ENCODE measurements around the gene SYT3. TPM values are rescaled to one million over a fixed set of nuclear protein-coding genes. Genes with fewer than 3 reads are reported as not detected.

The SYT3 gene
- total and polyA plus RNA-seq, 2 donors (not counting 3 experiments of a cell fraction or from before 2014, with no cell fraction given) = 0.11 to 0.53 TPM

DNA sequence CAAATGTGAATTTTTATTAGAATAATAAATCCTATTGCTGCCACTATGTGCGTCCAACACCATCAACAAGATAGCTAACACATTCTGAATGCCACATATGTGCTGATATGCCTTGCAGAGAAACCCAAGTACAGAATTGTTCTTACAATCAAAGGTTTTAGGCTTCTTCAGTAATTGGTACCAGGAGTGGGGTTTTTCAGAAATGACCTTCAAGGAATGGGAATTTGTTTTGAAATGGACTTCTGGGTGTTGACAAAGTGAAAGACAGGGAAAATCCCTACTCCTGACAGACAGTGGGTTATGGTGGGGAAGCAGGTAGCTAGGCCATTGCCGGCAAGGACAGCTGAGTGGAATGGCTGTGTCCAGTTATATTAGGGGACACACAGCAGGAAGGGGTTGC, 5.7 kb downstream of the SYT3 start:
- dilution Hi-C loops (cut with MboI; ENCODE audit: extremely low pct_ligation_motif_present, low sequenced_read_pairs) (no loop called here), intact Hi-C loops (cut with micrococcal nuclease) (no loop called here)
- FAIRE-seq = no peak

More for the DNA sequence above, 5.7 kb downstream of the SYT3 start:
- TF ChIP-seq EZH2 (IDR thresholded peaks at IDR 0.05; ENCODE audit: borderline replicate concordance, low read depth, low read length, severe bottlenecking) (no peak), POLR2AphosphoS5 (IDR thresholded peaks at IDR 0.05; ENCODE audit: insufficient read depth, low read depth, low read length) (no peak), FOS (IDR thresholded peaks at IDR 0.05; ENCODE audit: borderline replicate concordance, insufficient read depth, low read length) (no peak), GATA2 (IDR thresholded peaks at IDR 0.05; ENCODE audit: insufficient read depth, insufficient read length, low read depth, low read length) (no peak), MYC (IDR thresholded peaks at IDR 0.05; ENCODE audit: low read depth, low read length) (no peak), JUN (IDR thresholded peaks at IDR 0.05; ENCODE audit: borderline replicate concordance, insufficient read depth, insufficient read length, low read depth) (no peak), POLR2A (IDR thresholded peaks at IDR 0.05; ENCODE audit: low read depth, low read length) (no peak)
- TF ChIP-seq, protein P1, sequence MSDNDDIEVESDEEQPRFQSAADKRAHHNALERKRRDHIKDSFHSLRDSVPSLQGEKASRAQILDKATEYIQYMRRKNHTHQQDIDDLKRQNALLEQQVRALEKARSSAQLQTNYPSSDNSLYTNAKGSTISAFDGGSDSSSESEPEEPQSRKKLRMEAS (IDR thresholded peaks at IDR 0.05; ENCODE audit: insufficient read depth, insufficient read length) = no peak
- TF ChIP-seq, protein P2, sequence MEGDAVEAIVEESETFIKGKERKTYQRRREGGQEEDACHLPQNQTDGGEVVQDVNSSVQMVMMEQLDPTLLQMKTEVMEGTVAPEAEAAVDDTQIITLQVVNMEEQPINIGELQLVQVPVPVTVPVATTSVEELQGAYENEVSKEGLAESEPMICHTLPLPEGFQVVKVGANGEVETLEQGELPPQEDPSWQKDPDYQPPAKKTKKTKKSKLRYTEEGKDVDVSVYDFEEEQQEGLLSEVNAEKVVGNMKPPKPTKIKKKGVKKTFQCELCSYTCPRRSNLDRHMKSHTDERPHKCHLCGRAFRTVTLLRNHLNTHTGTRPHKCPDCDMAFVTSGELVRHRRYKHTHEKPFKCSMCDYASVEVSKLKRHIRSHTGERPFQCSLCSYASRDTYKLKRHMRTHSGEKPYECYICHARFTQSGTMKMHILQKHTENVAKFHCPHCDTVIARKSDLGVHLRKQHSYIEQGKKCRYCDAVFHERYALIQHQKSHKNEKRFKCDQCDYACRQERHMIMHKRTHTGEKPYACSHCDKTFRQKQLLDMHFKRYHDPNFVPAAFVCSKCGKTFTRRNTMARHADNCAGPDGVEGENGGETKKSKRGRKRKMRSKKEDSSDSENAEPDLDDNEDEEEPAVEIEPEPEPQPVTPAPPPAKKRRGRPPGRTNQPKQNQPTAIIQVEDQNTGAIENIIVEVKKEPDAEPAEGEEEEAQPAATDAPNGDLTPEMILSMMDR (IDR thresholded peaks at IDR 0.05; ENCODE audit: extremely low read depth in 1 of 2, insufficient read depth in 1 of 2, low read depth in 1 of 2, low read length in 2 of 2) = no peak
- no peak overlapping the region for H3K4me2 ChIP-seq (ENCODE audit: insufficient read depth, low read length)
- H3K27me3 ChIP-seq (ENCODE audit: control insufficient read depth in 2 of 2, insufficient read depth in 2 of 2, low read length in 2 of 2) = peaks cover 9 to 14% of the 10 kb centered on the region in 2 experiments
- no TSS peak for BruUV-seq (replicated peaks)
- H3K9me3 ChIP-seq (replicated peaks; ENCODE audit: control insufficient read depth, insufficient read depth, low read length) = no peaks in the 10 kb centered on the region
- no peak overlapping the region for H3K9ac ChIP-seq (replicated peaks; ENCODE audit: extremely low read depth, insufficient read depth, low read length)
- H3K4me3 ChIP-seq (replicated peaks in 1 of 3; ENCODE audit: insufficient read depth in 1 of 3, low read depth in 1 of 3, low read length in 3 of 3) = no peak overlapping the region
- DNase-seq (ENCODE audit: low read depth, low spot score) = no peak
- ChIA-PET POLR2A (no interaction called here), CTCF (no interaction called here)
- H4K20me1 ChIP-seq (replicated peaks; ENCODE audit: control insufficient read depth, extremely low read depth, insufficient read depth, low read length) = no peaks in the 10 kb centered on the region
- H3K27ac ChIP-seq (ENCODE audit: insufficient read depth, low read depth, low read length) = no peak overlapping the region
- H3K79me2 ChIP-seq (ENCODE audit: control insufficient read depth, insufficient read depth, low read length) = no peaks in the 10 kb centered on the region
- H3K9me1 ChIP-seq (replicated peaks; ENCODE audit: control insufficient read depth, extremely low read depth, insufficient read depth, low read length) = no peaks in the 10 kb centered on the region
- H3K4me1 ChIP-seq (ENCODE audit: control insufficient read depth, extremely low read depth, insufficient read depth, low read length) = no peaks in the 10 kb centered on the region
- H3K36me3 ChIP-seq (ENCODE audit: control insufficient read depth in 2 of 2, extremely low read depth in 1 of 2, insufficient read depth in 2 of 2, low read length in 2 of 2) = no peaks in the 10 kb centered on the region
- no peak overlapping the region for H2AFZ ChIP-seq (ENCODE audit: low read depth, low read length)
